Measurements from ENCODE around the gene SGK2.

SGK2 gene

GRCh38 chr20:43558412-43559146 lies at the start of gene SGK2:
SGK2 (plus strand) TSS chr20:43559027; CDS start chr20:43566496, 7,469 bp downstream.
- no peak for DNase-seq (ENCODE audit: low spot score)

GRCh38 chr20:43511879-43512278 lies 46.9 kb upstream of the SGK2 start:
- DNase-seq (ENCODE audit: low spot score), result no peak

GRCh38 chr20:43513372-43513930 lies 45.4 kb upstream of the SGK2 start:
- DNase-seq (ENCODE audit: low spot score), result peak; percentile 8

GRCh38 chr20:43513931-43514647 lies 44.7 kb upstream of the SGK2 start:
- peak; percentile 99 for DNase-seq (ENCODE audit: low spot score)

GRCh38 chr20:43514648-43514999 lies 44.2 kb upstream of the SGK2 start:
- DNase-seq (ENCODE audit: low spot score), result peak; percentile 29

GRCh38 chr20:43515628-43516027 lies 43.2 kb upstream of the SGK2 start:
- DNase-seq (ENCODE audit: low spot score), result peak; percentile 38

- no peak for DNase-seq (ENCODE audit: low spot score)
These were observed 42.5 kb upstream of the SGK2 start for GRCh38 chr20:43516251-43516824.

GRCh38 chr20:43520074-43520630 lies 38.7 kb upstream of the SGK2 start:
- DNase-seq (ENCODE audit: low spot score), result no peak

- DNase-seq (ENCODE audit: low spot score), result no peak
These were observed 33.8 kb upstream of the SGK2 start for GRCh38 chr20:43525021-43525420.

GRCh38 chr20:43528258-43528875 lies 30.5 kb upstream of the SGK2 start:
- no peak for DNase-seq (ENCODE audit: low spot score)

- DNase-seq (ENCODE audit: low spot score), result no peak
These were observed 29.8 kb upstream of the SGK2 start for GRCh38 chr20:43529051-43529450.

GRCh38 chr20:43529457-43530153 lies 29.2 kb upstream of the SGK2 start:
- DNase-seq (ENCODE audit: low spot score), result no peak

- DNase-seq (ENCODE audit: low spot score), result no peak
These were observed 28.3 kb upstream of the SGK2 start for GRCh38 chr20:43530321-43531090.

- DNase-seq (ENCODE audit: low spot score), result no peak
These were observed 27.8 kb upstream of the SGK2 start for GRCh38 chr20:43531091-43531443.

GRCh38 chr20:43532416-43533055 lies 26.3 kb upstream of the SGK2 start:
- DNase-seq (ENCODE audit: low spot score), result no peak

GRCh38 chr20:43533060-43533459 lies 25.8 kb upstream of the SGK2 start:
- peak; percentile 50 for DNase-seq (ENCODE audit: low spot score)

GRCh38 chr20:43534016-43534415 lies 24.8 kb upstream of the SGK2 start:
- DNase-seq (ENCODE audit: low spot score), result no peak

GRCh38 chr20:43534791-43535350 lies 24.0 kb upstream of the SGK2 start:
- no peak for DNase-seq (ENCODE audit: low spot score)

GRCh38 chr20:43535370-43536004 lies 23.3 kb upstream of the SGK2 start:
- DNase-seq (ENCODE audit: low spot score), result no peak

Measured in Ammon's horn (tissue), 1 donor.